ENCODE measurements around the gene CDH23. TPM values are rescaled to one million over a fixed set of nuclear protein-coding genes. Genes with fewer than 3 reads are reported as not detected.

CDH23 gene
- total and polyA plus RNA-seq, 9 of the 15 experiments (the other 6 are each of a cell fraction or from before 2014, with no cell fraction given) = 0.18 to 1.2 (median 0.47) TPM

GRCh38 chr10:71357792-71358265 is 38.9 kb upstream of the CDH23 start (continued):
- peak; percentile 33 to 48; a peak in 3 of 4 replicates for TF ChIP-seq NRF1 (conservative IDR thresholded peaks at IDR 0.05 in 1 of 2, IDR thresholded peaks at IDR 0.05 in 1 of 2)
- TF ChIP-seq RAD51 (IDR thresholded peaks at IDR 0.05; ENCODE audit: borderline replicate concordance, low read depth) = no peak
- peak; percentile 13; the same call in 1 of the 2 replicates for TF ChIP-seq CREM (IDR thresholded peaks at IDR 0.05; ENCODE audit: low read depth)
- TF ChIP-seq JUN (IDR thresholded peaks at IDR 0.05; ENCODE audit: borderline replicate concordance, low read depth, low read length) = peak; percentile 39; the same call in 1 of the 2 replicates
- TF ChIP-seq JUN (CRISPR knock-in tag; IDR thresholded peaks at IDR 0.05; ENCODE audit: borderline replicate concordance) = no peak
- TF ChIP-seq NFATC3 (IDR thresholded peaks at IDR 0.05) = no peak
- no peak for TF ChIP-seq TCF7 (IDR thresholded peaks at IDR 0.05; ENCODE audit: borderline replicate concordance)
- TF ChIP-seq SMARCE1 (IDR thresholded peaks at IDR 0.05) = peak; percentile 29; the same call in 1 of the 2 replicates
- TF ChIP-seq SMARCA4 (IDR thresholded peaks at IDR 0.05) = peak; percentile 55; the same call in 1 of the 2 replicates
- no peak for TF ChIP-seq ZNF134 (CRISPR knock-in tag; conservative IDR thresholded peaks at IDR 0.05)
- no peak for TF ChIP-seq TEAD1 (CRISPR knock-in tag; IDR thresholded peaks at IDR 0.05)
- TF ChIP-seq BCOR (IDR thresholded peaks at IDR 0.05) = peak; percentile 91
- no peak for TF ChIP-seq FOXK1 (CRISPR knock-in tag; IDR thresholded peaks at IDR 0.05; ENCODE audit: borderline replicate concordance)
- no peak for TF ChIP-seq POU5F1 (IDR thresholded peaks at IDR 0.05; ENCODE audit: borderline replicate concordance, low read depth, low read length, partially characterized antibody)
- TF ChIP-seq ADNP (tag; IDR thresholded peaks at IDR 0.05) = peak; percentile 87
- peak; percentile 94 for TF ChIP-seq RBM25 (IDR thresholded peaks at IDR 0.05; ENCODE audit: low read depth, low read length, severe bottlenecking)
- TF ChIP-seq ARID1B (IDR thresholded peaks at IDR 0.05) = peak; percentile 47
- 0 out of 2 replicates have a peak, but pooled peaks have one; percentile 4 for TF ChIP-seq ETV1 (tag; conservative IDR thresholded peaks at IDR 0.05; ENCODE audit: low read depth)
- no peak for TF ChIP-seq TAF15 (IDR thresholded peaks at IDR 0.05; ENCODE audit: low read depth, low read length)
- no peak for TF ChIP-seq TFE3 (CRISPR knock-in tag; IDR thresholded peaks at IDR 0.05)
- TF ChIP-seq KDM1A (IDR thresholded peaks at IDR 0.05) = peak; percentile 90 to 91
- peak; percentile 32; the same call in 1 of the 2 replicates for TF ChIP-seq CBX1 (IDR thresholded peaks at IDR 0.05; ENCODE audit: low read depth)
- no peak for TF ChIP-seq CHD2 (IDR thresholded peaks at IDR 0.05; ENCODE audit: low read depth, low read length)
- peak; percentile 80; the same call in 1 of the 2 replicates for TF ChIP-seq HDAC2 (IDR thresholded peaks at IDR 0.05)
- TF ChIP-seq DPF2 (IDR thresholded peaks at IDR 0.05) = 0 out of 2 replicates have a peak, but pooled peaks have one; percentile 45
- no peak for TF ChIP-seq SMAD2 (IDR thresholded peaks at IDR 0.05; ENCODE audit: low read depth, low read length)
- TF ChIP-seq NEUROD1 (IDR thresholded peaks at IDR 0.05; ENCODE audit: borderline replicate concordance, low read depth, low read length, partially characterized antibody) = peak; percentile 15
- peak; percentile 36; the same call in 1 of the 2 replicates for TF ChIP-seq TFAP4 (CRISPR knock-in tag; IDR thresholded peaks at IDR 0.05; ENCODE audit: borderline replicate concordance)
